GM21526 (cell line): ENCODE results near the gene SRPX.

Experiments used
- ATAC-seq: cut with Tn5 transposase; IDR thresholded peaks from one replicate; pipeline ENCODE4 v1.9.1; 2021; ENCODE audit warnings: moderate library complexity; ENCODE audit not compliant: unreplicated experiment, low FRiP score

SRPX gene

GRCh38 chrX:38142610-38143009 lies 78.1 kb downstream of the SRPX start:
- ATAC-seq = no peak

- no peak for ATAC-seq
Measured at GRCh38 chrX:38138900-38139299, 81.8 kb downstream of the SRPX start.

GRCh38 chrX:38138157-38138891 lies 82.3 kb downstream of the SRPX start:
- no peak for ATAC-seq

- no peak for ATAC-seq
Measured at GRCh38 chrX:38129366-38129765, 91.3 kb downstream of the SRPX start.

GRCh38 chrX:38127961-38128360 lies 92.7 kb downstream of the SRPX start:
- no peak for ATAC-seq

GRCh38 chrX:38126179-38126578 lies 94.5 kb downstream of the SRPX start:
- ATAC-seq = no peak

GRCh38 chrX:38124000-38124399 lies 96.7 kb downstream of the SRPX start:
- no peak for ATAC-seq

GRCh38 chrX:38117485-38117884 lies 103.2 kb downstream of the SRPX start:
- ATAC-seq = no peak

- ATAC-seq = no peak
Measured at GRCh38 chrX:38116706-38117105, 104.0 kb downstream of the SRPX start.

GRCh38 chrX:38112566-38112965 lies 108.1 kb downstream of the SRPX start:
- ATAC-seq = no peak

- no peak for ATAC-seq
Measured at GRCh38 chrX:38111196-38111595, 109.5 kb downstream of the SRPX start.

- ATAC-seq = no peak
Measured at GRCh38 chrX:38110231-38110630, 110.4 kb downstream of the SRPX start.

- ATAC-seq = no peak
Measured at GRCh38 chrX:38109042-38109898, 111.4 kb downstream of the SRPX start.

- no peak for ATAC-seq
Measured at GRCh38 chrX:38108364-38108763, 112.3 kb downstream of the SRPX start.

- ATAC-seq = no peak
Measured at GRCh38 chrX:38106991-38107655, 113.5 kb downstream of the SRPX start.

- ATAC-seq = no peak
Measured at GRCh38 chrX:38105216-38105725, 115.4 kb downstream of the SRPX start.

- peak; percentile 81 for ATAC-seq
Measured at GRCh38 chrX:38103857-38104812, 116.5 kb downstream of the SRPX start.

GRCh38 chrX:38102875-38103274 lies 117.8 kb downstream of the SRPX start:
- ATAC-seq = no peak

- no peak for ATAC-seq
Measured at GRCh38 chrX:38102240-38102639, 118.4 kb downstream of the SRPX start.

- ATAC-seq = no peak
Measured at GRCh38 chrX:38099688-38100087, 121.0 kb downstream of the SRPX start.
